Embryonic facial prominence (tissue), 1 donor: Measurements from ENCODE around the gene NIPBL.
"Not testable (repeated sequence)": the region's sequence is repeated elsewhere in the genome, so short reads cannot be mapped to it uniquely, and the experiment has no call there.

Source experiments
- DNase-seq: peaks from one replicate; pipeline ENCODE4 v3.0.0-alpha.2; 2016; ENCODE audit errors: extremely low spot score

Gene NIPBL

DNA sequence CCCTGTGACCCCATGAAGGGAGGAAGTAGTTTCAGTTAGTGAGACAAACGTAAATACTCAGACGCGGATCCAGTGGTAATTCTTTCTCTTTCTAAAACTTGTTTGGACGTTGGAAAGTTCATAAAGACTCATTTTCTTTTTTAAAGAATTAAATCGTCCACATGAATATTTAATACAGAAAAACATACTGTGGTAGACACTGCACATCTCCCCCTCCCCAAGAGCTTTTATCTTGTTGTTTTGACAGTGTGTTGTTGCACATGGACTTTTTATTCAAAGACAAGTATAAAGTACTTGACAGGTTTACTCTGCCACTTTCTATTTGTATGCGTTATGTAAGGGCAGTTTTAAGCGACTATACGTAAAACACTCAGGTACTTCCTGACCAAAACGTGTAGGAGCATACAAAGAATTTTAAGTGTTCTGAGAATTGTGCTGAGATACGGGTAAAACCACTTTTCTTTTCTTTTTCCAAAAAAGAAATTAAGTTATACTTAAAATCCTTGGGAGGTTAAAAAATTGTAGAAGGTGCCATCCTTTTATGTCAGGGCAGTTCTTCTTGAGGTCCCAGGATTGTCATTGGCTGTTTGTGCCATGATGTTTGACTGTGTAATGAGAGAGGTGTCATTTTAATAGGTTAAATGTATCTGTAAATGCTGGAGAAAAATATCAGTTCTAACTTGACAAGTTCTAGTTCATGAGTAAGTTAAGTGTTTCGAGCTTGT lies 1.3 kb downstream of the NIPBL start:
- DNase-seq, result no peak

DNA sequence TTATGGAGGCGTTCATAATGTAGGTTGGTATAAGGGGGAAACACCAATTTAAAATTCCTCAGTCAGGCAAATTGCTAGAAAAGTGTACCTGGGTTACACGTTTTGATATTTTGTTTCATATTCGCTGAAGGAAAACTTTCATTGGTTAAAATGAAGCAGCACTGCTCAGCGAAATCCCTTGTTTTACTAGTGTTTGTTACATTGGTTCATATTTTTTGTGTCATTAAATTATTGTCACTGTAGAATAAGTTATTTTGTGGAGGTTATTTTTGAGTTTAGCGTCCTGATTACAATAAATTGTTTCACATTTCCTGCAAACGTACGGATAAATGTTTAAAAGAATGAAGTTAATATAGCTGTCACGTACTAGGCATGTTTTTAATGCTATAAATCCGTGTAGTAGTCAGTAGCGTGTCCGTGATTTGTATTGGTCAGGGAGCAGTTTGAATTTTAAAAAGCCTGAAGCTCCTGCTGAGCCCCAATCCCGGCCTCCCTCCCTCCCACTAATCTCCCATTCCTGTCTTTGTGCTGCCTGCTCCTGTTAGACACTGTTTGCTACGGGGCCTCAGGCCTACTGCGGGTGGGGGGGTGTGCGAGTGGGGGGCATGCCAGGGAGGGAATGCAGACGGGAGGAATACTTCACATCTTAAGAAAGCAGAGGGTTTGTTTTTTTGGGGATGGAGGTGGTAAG lies 2.0 kb downstream of the NIPBL start:
- no peak for DNase-seq

DNA sequence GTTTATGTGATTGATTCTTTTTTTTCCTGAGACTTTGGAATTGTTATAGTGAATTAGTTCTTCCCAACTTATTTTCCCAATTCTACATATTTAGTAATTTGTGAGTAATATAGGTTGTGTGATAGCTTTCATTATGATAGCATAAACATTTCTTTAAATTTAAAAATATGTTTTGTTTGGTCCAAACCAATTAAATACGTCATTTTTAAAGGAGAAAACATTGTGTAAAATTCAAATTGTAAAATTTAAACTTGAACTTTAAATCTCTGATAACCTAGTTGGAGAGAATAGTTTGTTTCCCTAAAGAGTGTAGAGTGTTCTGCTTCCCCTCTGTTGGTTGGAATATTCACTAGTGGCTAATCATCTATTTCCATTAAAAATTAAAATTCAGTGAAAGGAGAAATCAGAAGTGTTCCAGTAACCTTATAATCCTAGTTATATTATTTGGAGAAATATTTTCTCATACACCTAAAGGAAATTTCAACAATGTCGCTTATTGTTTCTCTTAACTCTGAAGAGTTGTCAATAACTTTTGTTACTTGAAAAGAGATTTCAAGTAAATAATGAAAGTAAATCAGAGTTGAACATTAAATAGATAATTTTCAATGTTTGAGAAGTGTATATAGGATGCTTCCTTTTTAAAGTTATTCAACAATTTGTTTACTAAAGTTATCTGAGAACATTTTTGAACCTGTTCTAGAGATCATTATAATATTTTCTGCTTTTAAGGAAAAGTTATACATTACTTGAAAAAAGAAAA lies 2.9 kb downstream of the NIPBL start:
- no peak for DNase-seq

DNA sequence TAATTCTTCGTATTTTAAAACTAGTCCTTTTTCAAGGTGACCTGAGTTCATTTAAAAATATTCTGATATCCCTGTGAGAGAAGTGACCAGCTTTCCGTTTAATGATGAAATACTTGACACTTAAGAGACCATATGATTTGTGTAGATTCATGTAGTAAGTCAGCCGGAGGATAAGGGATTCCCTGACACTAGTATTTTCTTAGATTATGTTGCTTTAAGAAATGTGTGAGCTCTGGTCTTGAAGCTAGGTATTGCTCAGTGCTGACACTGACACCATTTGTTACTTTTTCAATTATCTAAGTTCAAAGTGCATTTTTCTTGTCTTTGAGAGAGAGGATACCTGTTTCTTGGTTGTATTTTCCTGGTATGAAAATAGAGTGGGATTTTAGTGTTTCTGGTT lies 4.2 kb downstream of the NIPBL start:
- no peak for DNase-seq

DNA sequence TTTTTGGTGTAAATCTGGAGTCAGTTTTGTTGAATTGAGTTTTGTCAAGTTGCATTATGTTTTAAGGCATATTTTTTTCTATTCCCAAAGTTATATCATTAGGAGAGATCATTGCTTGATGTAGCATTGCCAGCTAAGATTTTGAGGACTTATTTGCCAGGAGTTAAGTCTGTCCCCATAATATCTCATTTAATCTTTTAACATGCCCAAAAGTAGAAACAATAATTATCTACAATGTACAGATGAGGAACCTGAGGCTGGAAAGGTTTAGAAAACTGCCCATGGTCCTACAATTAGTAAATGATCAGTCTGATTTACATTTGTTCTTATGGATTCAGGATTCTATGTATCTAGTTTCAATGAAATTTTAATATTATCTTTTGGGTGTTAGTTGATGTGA lies 4.7 kb downstream of the NIPBL start:
- DNase-seq, result no peak

DNA sequence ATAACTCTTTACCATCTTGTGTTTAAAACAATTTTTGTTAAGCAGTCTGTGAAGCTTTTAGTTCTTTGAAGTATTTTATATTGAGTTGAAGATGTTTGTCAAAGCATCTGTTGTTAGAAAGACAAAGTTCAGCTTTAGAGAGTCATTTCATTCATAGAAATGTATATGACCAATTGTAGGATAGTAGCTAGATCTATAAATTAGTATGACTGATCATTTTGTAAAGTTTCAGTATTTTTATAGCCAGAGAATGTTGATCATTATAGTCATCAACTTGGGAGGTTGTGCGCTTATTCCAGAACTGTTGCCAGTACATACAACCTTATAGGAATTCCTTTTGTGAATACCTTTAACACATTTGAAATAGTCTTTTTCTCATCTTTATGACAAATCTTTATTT lies 5.2 kb downstream of the NIPBL start:
- no peak for DNase-seq

DNA sequence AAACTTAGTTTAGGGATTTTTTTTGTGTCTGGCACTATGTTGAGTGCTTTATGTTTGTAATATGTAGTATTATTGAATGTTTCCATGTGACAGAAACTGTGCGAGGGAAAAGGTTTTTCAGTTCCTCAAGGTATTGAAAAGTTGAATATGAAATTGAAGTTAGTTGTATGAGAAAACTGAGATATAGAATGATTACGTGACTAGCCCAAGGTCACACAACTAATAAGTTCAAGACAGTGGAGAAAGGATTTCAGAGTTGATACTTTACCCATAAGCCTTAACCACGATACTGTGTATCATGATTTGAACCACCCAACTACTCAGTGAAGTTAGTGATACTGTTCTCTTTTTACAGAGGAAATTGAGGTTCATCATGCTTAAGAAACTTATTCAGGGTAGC lies 5.7 kb downstream of the NIPBL start:
- DNase-seq, result no peak

DNA sequence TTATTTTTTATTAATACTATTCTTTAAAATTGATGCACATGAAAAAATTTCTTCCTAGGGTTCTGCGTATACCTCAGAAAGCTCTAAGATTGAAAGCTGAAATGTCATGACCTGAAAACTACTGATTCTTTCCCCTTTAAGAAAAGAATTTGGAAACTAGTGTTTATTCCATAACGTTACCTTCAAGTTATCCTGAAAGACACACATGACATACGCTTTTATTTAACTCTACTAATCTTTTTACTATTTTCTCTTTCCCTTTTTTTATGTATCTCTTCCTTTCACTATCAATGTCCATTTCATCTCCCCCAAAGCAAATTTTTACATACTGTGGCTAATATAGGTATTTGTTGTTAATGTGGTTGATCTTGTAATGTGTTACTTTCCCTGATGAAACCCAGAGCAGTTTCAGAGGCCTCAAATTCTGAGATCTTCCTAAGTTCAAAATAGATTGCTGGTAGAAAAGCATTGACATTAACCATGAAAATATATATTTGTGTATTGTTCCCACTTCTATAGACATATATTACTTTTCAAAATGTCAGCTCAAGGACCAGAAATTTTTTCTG lies 7.4 kb downstream of the NIPBL start:
- DNase-seq, result no peak

DNA sequence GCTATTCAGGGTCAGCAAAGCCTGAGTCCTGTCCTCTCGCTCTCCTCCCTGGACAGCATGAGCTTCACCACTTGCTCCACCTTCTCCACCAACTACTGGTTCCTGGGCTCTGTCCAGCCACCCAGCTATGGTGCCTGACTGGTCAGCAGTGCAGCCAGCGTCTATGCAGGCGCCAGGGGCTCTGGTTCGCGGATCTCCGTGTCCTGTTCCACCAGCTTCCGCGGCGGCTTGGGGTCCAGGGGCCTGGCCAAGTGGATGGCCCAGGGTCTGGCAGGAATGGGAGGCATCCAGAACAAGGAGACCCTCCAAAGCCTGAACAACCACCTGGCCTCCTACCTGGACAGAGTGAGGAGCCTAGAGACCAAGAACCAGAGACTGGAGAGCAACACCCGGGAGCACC lies 8.6 kb downstream of the NIPBL start:
- no peak for DNase-seq

DNA sequence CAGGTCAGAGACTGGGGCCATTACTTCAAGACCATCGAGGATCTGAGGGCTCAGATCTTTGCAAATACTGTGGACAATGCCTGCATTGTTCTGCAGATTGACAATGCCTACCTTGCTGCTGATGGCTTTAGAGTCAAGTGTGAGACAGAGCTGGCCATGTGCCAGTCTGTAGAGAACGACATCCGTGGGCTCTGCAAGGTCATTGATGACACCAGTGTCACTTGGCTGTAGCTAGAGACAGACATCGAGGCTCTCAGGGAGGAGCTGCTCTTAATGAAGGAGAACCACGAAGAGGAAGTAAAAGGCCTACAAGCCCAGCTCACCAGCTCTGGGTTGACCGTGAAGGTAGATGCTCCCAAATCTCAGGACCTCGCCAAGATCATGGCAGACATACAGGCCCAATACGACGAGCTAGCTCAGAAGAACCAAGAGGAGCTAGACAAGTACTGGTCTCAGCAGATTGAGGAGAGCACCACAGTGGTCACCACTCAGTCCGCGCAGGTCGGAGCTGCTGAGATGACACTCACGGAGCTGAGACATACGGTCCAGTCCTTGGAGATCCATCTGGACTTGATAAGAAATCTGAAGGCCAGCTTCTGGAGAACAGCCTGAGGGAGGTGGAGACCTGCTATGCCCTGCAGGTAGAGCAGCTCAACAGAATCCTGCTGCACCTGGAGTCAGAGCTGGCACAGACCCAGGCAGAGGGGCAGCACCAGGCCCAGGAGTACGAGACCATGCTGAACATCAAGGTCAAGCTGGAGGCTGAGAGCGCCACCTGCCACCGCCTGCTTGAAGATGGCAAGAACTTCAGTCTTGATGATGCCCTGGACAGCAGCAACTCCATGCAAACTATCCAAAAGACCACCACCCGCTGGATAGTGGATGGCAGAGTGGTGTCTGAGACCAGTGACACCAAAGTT lies 9.3 kb downstream of the NIPBL start:
- DNase-seq, result no peak

DNA sequence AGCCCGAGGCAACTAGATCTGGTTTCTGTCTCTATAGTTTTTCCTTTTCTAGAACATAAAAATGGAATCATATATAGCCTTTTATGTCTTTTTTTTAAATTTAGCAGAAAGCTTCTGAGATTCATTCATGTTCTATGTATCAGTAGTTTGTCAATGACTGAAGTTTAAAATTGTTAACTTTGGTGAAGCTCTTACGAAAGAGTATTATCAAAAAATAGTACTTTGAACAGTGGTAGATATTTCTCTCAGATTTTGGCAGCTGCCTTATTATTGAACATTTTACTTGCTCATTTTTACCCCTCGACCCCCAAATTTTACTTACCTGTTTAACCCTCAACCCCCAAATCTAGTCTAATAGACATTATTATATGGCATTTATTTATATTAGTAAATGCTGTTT lies 10.2 kb downstream of the NIPBL start:
- no peak for DNase-seq

DNA sequence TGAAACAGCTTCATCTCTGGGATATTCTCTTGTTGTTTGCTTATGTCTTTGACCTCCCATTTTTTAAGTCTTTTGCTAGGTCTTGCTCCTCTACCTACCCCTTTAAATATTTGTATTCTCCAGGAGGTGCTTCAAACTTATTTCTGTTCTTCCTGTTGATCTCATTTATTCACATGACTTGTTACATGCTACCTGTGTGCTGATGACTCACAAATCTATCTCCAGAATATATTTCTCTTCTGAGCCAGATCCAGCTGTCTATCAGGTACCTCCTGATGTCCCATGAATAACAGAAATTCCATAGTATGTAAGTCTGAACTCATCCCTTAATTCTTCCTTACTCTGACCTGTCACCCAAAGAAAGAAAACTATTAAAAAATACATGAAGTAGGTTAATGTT lies 11.0 kb downstream of the NIPBL start:
- no peak for DNase-seq

DNA sequence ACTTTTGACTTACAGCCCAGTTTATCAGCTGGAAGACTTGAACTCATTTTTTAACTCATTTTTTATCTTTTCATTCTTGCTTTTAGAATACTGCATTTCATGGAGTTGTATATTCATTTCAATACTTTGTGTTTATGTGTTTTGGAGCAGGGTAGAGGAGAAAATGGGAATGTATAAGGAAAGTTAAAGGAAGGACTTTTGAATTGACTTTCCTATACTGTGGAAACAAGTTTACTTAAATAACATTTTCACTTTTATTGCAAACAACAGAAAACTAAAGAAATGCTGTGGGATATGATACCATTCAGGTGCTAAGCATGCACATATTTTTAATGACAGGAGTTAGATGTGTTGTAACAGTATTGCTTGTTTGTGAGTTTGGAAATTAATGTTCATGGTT lies 11.7 kb downstream of the NIPBL start:
- no peak for DNase-seq

DNA sequence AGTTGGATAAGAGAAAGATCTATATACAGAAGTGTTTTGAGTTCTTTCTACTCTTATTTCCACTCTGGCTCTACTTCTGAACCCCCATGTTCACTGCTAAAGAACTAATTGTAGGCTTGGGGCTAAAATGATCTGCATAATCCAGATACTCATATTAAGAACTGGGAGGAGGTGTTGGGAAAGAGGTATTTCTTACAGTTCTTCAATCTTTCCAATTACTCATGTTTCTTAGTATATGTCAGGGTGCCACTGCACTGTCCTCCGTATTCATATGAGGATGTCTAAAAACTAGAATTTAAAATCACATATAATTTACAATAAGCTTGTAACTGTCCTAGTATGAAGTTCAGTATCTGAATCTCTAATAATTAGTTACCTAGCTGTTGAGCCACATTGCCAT lies 12.7 kb downstream of the NIPBL start:
- DNase-seq, result no peak

DNA sequence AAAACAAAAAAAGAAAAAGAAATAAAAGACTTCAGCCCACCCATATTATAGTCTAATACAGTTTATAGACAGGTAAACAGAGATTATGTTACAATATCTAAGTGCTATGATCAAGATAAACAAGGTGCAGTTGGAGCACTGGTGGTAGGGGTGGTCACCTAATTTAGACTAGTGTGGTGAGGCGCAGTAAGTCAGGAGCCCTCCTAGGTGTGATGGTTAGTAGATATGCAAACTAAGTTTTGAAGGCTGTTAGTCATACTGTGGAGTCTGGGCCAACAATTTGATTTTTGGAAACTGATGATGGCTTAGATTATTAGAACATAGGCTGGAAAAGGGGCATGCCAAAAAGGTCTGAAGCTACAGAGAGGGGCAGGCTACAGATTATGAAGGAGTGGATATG lies 14.7 kb downstream of the NIPBL start:
- no peak for DNase-seq

DNA sequence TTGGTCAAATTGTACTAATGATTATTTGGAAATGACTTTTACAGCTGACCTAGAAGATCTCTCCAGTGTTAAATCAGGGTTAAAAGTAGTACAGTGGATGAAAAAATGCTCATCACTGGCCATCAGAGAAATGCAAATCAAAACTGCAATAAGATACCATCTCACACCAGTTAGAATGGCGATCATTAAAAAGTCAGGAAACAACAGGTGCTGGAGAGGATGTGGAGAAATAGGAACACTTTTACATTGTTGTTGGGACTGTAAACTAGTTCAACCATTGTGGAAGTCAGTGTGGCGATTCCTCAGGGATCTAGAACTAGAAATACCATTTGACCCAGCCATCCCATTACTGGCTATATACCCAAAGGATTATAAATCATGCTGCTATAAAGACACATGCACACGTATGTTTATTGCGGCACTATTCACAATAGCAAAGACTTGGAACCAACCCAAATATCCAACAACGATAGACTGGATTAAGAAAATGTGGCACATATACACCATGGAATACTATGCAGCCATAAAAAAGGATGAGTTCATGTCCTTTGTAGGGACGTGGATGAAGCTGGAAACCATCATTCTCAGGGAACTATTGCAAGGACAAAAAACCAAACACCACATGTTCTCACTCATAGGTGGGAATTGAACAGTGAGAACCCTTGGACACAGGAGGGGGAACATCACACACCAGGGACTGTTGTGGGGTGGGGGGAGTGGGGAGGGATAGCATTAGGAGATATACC lies 15.7 kb downstream of the NIPBL start:
- DNase-seq, result not testable (repeated sequence)

DNA sequence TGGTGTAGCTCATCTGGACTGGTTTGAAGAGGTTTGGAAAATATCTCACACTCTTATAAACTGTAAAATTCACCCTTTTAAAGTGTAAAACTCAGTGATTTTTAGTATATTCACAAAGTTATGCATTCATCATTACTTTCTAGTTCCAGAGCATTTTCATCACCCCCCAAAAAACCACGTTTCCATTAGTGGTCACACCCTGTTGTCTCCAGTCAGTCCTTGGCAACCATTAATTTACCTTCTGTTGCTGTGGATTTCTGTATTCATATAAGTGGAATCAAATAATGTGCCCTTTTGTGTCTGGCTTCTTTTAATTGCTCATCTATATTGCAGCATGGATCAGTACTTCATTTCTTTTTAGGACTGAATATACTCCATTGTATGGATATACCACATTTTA lies 18.4 kb downstream of the NIPBL start:
- DNase-seq, result no peak

DNA sequence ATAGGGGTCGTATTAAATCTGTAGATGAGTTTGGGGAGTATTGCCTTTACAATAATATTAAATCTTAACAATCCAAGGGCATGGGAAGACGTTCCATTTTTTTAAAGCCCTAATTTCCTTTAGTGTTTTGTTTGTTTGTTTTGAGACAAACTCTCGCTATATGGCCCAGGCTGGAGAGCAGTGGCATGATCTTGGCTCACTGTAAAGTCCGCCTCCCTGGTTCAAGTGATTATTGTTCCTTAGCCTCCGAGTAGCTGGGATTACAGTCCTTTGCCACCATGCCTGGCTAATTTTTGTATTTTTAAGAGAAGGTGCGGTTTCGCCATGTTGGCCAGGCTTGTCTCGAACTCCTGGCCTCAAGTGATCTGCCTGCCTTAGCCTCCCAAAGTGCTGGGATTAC lies 19.9 kb downstream of the NIPBL start:
- no peak for DNase-seq

DNA sequence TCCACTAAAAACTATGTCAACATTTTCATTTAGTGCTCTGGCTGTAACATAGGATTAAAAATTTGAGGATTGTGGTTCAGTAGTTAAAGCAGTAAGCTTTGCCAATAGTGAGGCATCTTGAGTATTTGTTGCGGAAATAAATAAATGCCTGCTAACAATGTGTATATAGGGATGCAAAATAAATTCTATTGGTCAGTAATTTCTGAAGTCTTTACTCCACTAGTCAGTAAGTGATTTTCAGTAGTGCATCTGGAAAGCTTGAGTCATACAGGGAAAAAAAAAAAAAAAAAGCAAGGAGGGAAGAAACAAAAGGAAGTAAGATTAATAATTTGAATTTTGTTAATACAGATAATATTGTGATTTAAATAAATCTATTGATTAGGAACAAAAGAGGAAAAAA lies 21.0 kb downstream of the NIPBL start:
- no peak for DNase-seq

DNA sequence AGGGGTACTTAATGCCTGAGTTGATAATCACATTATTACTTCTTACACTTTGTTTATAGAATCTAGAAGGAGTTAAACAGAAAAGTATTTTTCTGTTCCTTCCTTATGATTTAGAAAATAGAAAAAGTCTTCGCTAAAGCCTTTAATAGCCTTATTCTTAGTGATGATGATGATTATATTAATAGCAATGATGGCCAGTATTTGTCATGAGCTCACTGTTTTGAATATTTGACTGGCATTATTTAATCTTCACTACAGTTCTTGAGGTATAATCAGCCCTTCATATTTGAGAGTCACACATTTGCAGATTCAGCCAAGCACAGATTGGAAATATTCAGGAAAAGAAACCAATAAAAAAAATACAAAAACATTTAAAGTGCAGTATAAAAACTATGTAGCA lies 23.3 kb downstream of the NIPBL start:
- DNase-seq, result no peak

DNA sequence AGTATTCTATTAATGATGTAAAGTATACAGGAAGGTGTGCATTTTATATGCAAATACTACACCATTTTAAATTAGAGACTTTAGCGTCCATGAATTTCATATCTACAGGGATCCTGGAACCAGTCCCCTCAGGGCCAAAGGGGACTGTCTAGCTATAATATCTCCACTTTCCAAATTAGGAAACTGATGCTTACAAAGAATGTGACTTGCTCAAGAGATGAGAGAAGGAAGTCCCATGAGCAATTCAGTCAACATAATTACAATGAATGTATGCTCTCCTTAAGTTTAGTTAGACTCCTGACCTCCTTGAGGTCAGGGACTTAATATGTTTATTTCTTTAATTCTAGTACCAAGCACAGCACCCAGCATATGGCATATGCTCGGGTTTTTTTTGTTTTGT lies 23.7 kb downstream of the NIPBL start:
- DNase-seq, result no peak
